Measurements from ENCODE around the gene TTC36. TPM values are rescaled to one million over a fixed set of nuclear protein-coding genes. Genes with fewer than 3 reads are reported as not detected.

Gene TTC36
- total RNA-seq, 1 experiment from 2014 or later, result 2.7 TPM

DNA sequence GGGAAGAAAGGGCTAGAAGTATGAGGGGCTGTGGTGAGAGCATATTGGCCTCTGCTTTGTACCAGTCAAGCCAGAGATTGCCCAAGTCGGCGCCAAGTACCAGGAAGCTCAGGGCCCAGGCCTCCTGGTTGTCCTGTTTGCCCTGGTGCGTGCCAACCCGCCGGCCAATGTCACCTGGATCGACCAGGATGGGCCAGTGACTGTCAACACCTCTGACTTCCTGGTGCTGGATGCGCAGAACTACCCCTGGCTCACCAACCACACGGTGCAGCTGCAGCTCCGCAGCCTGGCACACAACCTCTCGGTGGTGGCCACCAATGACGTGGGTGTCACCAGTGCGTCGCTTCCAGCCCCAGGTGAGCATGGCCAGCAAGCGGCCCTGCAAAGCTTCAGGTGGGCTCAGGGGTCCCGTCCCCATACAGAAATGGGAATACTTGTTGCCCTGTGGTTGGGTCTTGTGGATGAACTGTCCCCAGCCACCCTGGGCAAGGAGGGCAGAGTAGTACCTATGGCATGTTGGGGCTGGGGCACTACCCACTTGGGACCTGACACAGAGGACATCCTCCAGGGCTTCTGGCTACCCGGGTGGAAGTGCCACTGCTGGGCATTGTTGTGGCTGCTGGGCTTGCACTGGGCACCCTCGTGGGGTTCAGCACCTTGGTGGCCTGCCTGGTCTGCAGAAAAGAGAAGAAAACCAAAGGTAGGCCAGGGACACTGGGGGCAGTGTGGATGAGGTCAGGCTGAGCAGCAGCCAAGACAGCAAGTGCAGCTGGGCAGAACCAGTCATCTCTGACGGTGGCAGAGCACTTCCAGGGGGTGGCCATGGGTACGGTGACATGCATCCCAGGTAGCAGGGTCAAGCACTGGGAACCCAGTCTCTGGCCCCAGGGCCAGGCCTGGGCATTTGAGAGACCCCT lies 5.8 kb downstream of the TTC36 start:
- Histone ChIP-seq H3F3A (ENCODE audit: low read length, unreplicated experiment) (no peaks in the 10 kb centered on the region), H3K27me3 (ENCODE audit: low read length) (no peaks in the 10 kb centered on the region), H3K27ac (ENCODE audit: low read length) (no peak overlapping the region), H3K36me3 (ENCODE audit: low read depth, low read length) (no peaks in the 10 kb centered on the region), H3K9me3 (ENCODE audit: low read length) (no peaks in the 10 kb centered on the region), H3K9ac (ENCODE audit: low read length) (no peak overlapping the region), H3K4me2 (ENCODE audit: low read length) (no peak overlapping the region), H3K4me1 (ENCODE audit: insufficient read depth, low read length) (peaks cover 18% of the 10 kb centered on the region), H3K4me3 (ENCODE audit: low read length) (no peak overlapping the region), H3K9me2 (replicated peaks; ENCODE audit: low read length) (no peaks in the 10 kb centered on the region), H2AFZ (ENCODE audit: low read length) (no peak overlapping the region), H3K79me2 (ENCODE audit: low read length) (peaks cover 24% of the 10 kb centered on the region; the same call in 1 of the 2 replicates), H4K20me1 (ENCODE audit: low read length) (no peaks in the 10 kb centered on the region)
- POLR2A ChIA-PET (ENCODE audit: unreplicated experiment), result no interaction called here
- BruUV-seq (replicated peaks), result no TSS peak
- ATAC-seq (no peak), DNase-seq (no peak)
- intact Hi-C loops (cut with micrococcal nuclease), result no loop called here
- TF ChIP-seq EZH2 (IDR thresholded peaks at IDR 0.05; ENCODE audit: low read length, unreplicated experiment) (no peak), EZH2phosphoT487 (IDR thresholded peaks at IDR 0.05; ENCODE audit: borderline replicate concordance, low read length) (no peak)
- TF ChIP-seq, protein P1, sequence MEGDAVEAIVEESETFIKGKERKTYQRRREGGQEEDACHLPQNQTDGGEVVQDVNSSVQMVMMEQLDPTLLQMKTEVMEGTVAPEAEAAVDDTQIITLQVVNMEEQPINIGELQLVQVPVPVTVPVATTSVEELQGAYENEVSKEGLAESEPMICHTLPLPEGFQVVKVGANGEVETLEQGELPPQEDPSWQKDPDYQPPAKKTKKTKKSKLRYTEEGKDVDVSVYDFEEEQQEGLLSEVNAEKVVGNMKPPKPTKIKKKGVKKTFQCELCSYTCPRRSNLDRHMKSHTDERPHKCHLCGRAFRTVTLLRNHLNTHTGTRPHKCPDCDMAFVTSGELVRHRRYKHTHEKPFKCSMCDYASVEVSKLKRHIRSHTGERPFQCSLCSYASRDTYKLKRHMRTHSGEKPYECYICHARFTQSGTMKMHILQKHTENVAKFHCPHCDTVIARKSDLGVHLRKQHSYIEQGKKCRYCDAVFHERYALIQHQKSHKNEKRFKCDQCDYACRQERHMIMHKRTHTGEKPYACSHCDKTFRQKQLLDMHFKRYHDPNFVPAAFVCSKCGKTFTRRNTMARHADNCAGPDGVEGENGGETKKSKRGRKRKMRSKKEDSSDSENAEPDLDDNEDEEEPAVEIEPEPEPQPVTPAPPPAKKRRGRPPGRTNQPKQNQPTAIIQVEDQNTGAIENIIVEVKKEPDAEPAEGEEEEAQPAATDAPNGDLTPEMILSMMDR (conservative IDR thresholded peaks at IDR 0.05; ENCODE audit: low read depth, low read length), result no peak
- CTCF ChIA-PET, result no interaction called here

DNA sequence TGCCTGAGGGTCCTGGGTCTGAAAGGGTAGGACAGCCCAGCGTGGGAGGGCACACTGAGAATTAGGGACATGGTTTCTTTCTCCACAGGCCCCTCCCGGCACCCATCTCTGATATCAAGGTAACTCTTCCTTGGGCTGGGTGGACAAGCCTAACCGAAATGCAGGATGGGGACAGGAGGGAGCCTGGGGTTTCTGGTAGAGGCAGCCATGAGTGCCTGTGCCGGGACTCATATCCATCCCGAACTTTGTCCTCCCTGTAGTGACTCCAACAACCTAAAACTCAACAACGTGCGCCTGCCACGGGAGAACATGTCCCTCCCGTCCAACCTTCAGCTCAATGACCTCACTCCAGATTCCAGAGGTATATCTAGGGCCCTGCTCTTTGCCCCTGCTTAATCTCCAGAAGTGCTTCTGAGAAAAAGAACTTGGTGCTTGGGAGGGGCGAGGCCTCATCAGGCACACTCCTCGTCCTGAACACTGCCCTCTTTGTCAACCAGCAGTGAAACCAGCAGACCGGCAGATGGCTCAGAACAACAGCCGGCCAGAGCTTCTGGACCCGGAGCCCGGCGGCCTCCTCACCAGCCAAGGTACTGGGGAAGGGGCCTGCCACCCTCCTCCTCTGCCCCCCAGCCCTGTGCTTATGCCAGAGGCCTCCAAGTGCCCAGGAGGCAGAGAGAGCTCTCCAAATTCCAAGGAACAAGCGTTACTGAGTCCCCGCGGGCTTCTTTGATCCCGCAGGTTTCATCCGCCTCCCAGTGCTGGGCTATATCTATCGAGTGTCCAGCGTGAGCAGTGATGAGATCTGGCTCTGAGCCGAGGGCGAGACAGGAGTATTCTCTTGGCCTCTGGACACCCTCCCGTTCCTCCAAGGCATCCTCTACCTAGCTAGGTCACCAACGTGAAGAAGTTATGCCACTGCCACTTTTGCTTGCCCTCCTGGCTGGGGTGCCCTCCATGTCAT lies 6.8 kb downstream of the TTC36 start:
- H2AFZ ChIP-seq (ENCODE audit: low read length), result no peak overlapping the region
- H3K27ac ChIP-seq (ENCODE audit: low read length), result no peak overlapping the region
- no peak for DNase-seq
- ATAC-seq, result no peak
- TF ChIP-seq EZH2 (IDR thresholded peaks at IDR 0.05; ENCODE audit: low read length, unreplicated experiment), result no peak
- TF ChIP-seq, protein P1 (conservative IDR thresholded peaks at IDR 0.05; ENCODE audit: low read depth, low read length), result no peak
- no peak for TF ChIP-seq EZH2phosphoT487 (IDR thresholded peaks at IDR 0.05; ENCODE audit: borderline replicate concordance, low read length)
- no peaks in the 10 kb centered on the region for H3K27me3 ChIP-seq (ENCODE audit: low read length)
- H3K4me3 ChIP-seq (ENCODE audit: low read length), result no peak overlapping the region
- H3F3A ChIP-seq (ENCODE audit: low read length, unreplicated experiment), result no peaks in the 10 kb centered on the region
- no TSS peak for BruUV-seq (replicated peaks)
- H4K20me1 ChIP-seq (ENCODE audit: low read length), result no peaks in the 10 kb centered on the region
- H3K79me2 ChIP-seq (ENCODE audit: low read length), result peaks cover 23% of the 10 kb centered on the region; the same call in 1 of the 2 replicates
- intact Hi-C loops (cut with micrococcal nuclease), result no loop called here
- H3K4me1 ChIP-seq (ENCODE audit: insufficient read depth, low read length), result peaks cover 17% of the 10 kb centered on the region
- H3K36me3 ChIP-seq (ENCODE audit: low read depth, low read length), result no peaks in the 10 kb centered on the region
- no peak overlapping the region for H3K4me2 ChIP-seq (ENCODE audit: low read length)
- ChIA-PET CTCF (no interaction called here), POLR2A (ENCODE audit: unreplicated experiment) (no interaction called here)
- no peaks in the 10 kb centered on the region for H3K9me2 ChIP-seq (replicated peaks; ENCODE audit: low read length)
- no peaks in the 10 kb centered on the region for H3K9me3 ChIP-seq (ENCODE audit: low read length)
- H3K9ac ChIP-seq (ENCODE audit: low read length), result no peak overlapping the region
